HG03139 (cell line): ENCODE data around the gene CLIC2.
"Not testable (repeated sequence)": the region's sequence is repeated elsewhere in the genome, so short reads cannot be mapped to it uniquely, and the experiment has no call there.

Source experiments
- ATAC-seq: cut with Tn5 transposase; IDR thresholded peaks from one replicate; pipeline ENCODE4 v1.9.1; 2021; ENCODE audit not compliant: unreplicated experiment

Gene CLIC2

GRCh38 chrX:155334486-155335336 is at the start of gene CLIC2:
CLIC2 (minus strand) TSS chrX:155334614; CDS start chrX:155334427, 187 bp downstream.
- no peak for ATAC-seq

GRCh38 chrX:155382529-155382967 is 48.1 kb upstream of the CLIC2 start:
- ATAC-seq: peak; percentile 44

DNA sequence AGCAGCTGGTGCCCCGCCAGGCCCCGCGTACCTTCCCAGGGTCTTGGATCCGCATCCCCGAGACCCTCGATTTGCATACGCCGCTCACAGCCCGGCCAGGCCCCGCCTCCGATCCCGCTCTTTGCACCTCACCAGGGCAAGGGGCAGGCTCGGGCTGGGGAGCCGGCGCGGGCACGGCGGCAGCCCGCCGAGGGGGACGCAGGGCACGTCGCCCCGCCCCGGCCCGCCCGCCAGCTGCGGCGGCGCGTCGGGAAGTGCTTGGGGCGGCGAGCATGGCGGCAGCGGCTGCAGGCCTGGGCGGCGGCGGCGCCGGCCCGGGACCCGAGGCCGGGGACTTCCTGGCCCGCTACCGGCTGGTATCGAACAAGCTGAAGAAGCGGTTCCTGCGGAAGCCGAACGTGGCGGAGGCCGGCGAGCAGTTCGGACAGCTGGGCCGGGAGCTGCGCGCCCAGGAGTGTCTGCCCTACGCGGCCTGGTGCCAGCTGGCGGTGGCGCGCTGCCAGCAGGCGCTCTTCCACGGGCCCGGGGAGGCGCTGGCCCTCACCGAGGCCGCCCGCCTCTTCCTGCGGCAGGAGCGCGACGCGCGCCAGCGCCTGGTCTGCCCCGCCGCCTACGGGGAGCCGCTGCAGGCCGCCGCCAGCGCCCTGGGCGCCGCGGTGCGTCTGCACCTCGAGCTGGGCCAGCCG is 47.6 kb upstream of the CLIC2 start, which contains the start of gene F8A2:
TSS of gene F8A2 (plus strand) at position 253 of the 686 bp plus-strand sequence. CDS start at position 273, 20 bp downstream.
- ATAC-seq: peak; percentile 75

DNA sequence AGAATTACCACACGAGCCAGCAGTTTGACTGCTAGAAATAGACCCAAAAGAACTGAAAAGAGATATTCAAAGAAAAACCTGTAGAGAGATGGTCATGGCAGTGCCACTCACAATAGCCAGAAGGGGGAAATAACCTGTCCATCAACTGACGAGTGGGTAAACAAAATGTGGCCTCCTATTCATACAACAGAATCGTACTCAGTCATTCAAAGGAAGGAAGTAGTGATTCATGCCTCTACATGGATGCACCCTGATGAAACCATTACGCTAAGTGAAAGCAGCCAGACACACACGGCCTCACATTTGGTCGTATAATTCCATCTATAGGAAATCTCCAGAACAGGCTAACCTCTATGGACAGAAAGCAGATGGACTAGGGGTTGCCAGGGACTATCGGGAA is 45.4 kb upstream of the CLIC2 start:
- ATAC-seq: not testable (repeated sequence)

DNA sequence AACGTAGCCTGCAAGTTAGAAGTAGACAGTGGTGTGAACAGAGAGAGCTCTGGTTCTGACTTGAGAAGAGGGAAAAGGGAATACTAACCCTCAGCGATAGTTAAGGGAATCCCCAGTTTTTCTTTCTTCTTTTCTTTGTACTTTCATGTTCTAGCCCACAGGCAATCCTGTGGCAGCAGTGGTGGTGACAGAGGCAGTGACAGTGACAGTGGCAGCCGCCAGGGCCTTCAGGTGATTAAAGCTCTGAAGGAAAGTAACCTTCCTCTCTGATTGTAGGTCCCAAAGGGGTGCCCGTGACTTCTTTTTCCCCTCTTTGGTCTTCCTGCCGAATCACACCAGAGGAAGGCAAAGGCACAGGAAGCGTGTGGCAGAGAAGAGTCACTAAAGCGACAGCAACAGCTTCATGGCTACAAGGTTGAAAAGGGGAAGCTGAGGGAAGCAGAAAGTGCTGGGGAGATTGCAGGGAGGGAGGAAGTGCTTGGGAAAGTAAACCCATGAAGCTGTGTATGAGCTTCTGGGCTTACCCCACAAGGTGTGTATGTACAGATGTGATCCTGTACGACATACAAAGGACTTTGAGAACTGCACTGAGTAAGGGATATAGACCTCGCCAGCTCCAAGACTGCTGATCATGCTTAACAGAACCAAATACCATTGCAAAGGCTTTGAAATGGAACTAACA is 39.5 kb upstream of the CLIC2 start:
- peak; percentile 79 for ATAC-seq

DNA sequence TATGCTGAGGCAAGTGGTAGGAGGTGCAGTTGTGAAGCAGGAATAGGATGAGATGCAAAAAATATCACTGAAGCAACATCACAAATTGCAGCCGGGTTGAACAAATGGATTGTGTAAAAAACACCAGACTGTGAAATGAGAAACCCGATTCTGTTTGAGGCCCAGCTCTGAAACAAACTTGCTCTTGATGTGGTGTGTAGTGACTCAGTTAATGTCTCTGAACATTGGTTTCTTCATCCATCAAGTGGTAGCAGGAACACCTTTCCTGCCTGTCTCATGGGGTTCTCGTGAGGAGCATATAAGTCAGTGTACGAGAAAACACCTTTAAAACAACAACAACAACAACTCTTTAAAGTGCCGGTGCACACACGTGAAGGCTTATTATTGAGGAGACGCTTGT is 29.3 kb upstream of the CLIC2 start:
- ATAC-seq: not testable (repeated sequence)

DNA sequence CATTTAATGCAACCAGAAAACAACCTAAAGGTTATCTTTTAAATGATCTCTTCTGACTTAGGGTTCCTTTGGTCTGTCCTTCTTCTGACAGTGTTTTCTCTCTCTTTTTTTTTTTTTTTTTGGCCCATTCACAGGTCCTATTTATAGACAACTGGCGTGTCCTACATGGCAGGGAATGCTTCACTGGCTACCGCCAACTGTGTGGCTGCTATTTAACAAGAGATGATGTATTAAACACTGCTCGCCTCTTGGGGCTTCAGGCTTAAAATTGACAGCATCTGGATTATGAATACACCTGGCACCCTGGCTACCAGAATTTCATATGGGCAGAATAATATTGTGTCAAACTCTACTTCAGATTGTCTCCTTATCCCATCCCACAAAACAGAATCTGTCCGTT is 15.0 kb upstream of the CLIC2 start:
- ATAC-seq: not testable (repeated sequence)

DNA sequence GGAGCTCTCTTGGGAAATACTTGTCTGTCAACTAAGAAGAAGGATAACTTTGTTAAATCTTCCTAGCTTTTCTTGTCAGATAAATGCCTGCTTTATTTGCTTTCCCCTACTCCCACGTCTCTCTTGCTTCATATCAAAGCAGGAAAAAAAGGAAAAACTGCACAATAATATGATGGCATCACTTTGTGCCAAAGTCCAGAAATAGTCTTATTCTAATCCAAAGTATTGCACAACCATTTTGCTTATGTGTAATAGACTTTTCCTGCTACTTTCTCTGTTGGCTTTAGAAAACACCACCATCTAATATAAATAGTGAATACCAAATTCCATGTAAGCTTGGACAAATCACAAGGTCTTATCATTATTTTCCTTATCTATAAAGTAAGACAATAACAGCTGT is 11.3 kb upstream of the CLIC2 start:
- ATAC-seq: not testable (repeated sequence)

GRCh38 chrX:155335337-155335712 is 911 bp upstream of the CLIC2 start:
- ATAC-seq: not testable (repeated sequence)

DNA sequence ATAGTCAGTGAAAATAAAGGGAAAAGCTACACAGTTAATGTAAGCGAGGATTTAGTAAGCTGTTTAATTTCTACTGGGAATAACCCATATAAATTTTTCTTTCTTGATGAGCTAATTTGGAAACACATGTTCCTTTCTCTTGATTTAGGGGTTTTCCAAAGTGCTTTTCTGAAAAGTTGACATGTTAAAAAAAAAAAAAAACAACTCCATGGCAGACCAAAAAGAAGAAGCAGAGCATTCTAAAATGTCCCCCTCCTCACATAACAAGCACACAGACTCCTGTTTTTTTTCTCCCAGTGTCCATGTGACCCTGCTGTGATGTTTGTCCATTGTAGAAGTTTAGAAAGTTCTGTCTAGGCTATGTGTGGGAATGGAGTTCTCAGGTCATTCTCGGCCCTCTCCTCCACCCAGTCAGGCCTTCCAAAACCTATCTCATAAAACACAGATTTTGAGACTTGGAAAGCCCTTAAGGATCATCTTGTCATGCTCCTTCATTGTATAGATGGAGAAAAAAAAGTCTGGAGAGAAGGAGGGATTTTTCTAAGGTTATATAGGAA is 792 bp downstream of the CLIC2 start:
- ATAC-seq: no peak

DNA sequence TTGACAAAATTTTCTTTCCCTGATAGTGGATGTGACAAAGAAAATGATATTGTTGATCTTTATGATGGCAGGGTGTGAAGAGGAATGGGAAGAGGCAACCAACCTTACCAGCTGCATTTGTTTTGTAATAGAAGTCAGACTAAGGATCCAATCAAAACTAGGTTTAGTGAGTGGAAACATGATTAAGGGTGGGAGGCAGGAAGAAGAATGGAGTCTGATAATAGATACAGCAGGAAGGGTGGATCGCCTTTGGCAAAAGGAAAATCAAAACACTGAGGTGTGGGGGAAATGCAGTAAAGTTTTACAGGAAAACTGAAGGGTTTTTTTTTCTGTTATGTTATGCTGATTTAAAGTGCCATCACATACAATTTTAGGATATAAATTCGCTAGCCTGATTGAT is 3.4 kb downstream of the CLIC2 start:
- ATAC-seq: no peak

DNA sequence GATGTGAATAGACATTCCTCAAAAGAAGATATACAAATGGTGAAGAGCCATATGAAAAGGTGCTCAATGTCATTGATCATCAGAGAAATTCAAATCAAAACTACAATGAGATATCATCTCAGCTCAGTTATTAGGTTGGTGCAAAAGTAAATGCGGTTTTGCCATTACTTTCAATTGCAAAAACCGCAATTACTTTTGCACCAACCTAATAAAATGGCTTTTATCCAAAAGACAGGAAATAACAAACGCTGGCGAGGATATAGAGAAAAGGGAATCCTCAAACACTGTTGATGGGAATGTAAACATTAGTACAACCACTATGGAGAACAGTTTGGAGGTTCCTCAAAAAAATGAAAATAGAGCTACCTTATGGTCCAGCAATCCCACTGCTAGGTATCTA is 5.1 kb downstream of the CLIC2 start:
- no peak for ATAC-seq

DNA sequence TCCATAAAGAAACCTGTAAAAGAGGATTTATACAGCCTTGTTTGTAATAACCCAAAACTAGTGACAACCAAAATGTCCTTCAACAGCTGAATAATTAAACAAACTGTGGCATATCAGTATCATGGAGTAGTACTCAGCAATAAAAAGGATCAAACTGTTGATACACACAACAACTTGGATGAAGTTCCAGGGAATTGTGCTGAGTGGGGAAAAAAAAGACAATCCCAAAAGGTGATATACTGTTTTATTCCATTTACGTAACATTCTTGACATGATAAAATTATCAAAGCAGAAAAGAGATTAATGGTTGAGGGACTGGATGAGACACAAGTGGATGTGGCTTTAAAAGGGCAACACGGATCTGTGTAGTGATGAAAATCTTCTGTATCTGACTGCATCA is 7.8 kb downstream of the CLIC2 start:
- no peak for ATAC-seq

DNA sequence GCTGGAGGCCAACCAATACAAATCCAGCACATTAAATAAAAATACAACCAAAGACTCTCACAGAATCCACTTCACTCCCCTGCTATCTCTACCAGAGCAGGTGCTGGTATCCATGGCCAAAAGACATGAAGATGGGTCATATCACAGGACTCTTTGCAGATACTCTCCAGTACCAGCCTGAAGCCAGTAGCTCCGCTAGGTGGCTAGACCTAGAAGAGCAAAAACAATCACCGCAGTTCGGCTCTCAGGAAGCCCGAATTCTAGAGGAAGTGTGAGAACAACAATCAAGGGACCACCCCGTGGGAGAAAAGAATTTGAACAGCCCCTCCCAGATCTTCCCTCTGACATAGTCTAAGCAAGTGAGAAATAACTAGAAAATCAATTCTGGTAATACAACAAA is 20.2 kb downstream of the CLIC2 start:
- no peak for ATAC-seq

DNA sequence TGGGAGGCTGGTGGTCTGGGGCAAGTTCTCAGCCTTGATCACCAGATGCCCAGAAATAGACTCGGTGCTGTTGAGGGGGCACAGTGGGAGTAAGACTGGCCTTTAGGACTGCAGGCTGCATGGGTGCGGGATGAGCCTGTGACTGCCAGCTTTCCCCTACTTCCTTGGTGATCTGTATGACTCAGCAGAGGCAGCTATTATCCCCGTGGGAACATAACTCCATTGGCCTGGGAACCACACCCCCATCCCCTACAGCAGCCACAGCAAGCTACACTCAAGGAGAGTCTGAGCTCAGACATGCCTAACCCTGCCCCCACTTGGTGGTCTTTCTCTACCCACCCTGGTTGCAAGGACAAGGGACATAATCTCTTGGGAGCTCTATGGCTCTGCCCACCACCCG is 20.6 kb downstream of the CLIC2 start:
- no peak for ATAC-seq

- ATAC-seq: no peak
Observed at GRCh38 chrX:155293771-155294170, 40.6 kb downstream of the CLIC2 start.

DNA sequence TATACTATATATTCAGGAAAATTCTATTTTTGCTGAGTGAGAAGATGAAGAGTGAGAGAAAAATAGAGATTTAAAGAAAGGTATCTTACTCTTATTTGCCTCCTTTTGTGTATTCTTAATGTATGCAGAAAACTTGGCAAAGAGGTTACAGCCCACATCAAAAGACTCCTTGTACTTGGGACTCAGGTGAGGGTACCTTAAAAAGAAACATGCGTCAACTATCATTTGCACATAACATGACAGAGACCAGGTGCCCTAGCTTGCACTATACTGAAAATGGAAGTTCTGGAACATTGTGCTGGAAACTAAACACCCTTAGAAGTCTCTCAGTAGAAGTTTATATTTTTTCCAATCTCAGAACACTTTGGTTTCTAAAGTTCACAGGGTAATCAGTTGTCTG is 54.5 kb downstream of the CLIC2 start:
- ATAC-seq: no peak

GRCh38 chrX:155270969-155271368 is 63.4 kb downstream of the CLIC2 start:
- ATAC-seq: no peak

DNA sequence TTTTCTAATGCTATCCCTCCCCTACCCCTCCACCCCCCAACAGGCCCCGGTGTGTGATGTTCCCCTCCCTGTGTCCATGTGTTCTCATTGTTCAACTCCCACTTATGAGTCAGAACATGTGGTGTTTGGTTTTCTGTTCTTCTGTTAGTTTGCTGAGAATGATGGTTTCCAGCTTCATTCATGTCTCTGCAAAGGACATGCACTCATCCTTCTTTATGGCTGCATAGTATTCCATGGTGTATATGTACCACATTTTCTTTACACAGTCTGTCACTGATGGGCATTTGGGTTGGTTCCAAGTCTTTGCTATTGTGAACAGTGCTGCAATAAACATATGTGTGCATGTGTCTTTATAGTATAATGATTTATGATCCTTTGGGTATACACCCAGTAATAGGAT is 66.4 kb downstream of the CLIC2 start:
- ATAC-seq: not testable (repeated sequence)

DNA sequence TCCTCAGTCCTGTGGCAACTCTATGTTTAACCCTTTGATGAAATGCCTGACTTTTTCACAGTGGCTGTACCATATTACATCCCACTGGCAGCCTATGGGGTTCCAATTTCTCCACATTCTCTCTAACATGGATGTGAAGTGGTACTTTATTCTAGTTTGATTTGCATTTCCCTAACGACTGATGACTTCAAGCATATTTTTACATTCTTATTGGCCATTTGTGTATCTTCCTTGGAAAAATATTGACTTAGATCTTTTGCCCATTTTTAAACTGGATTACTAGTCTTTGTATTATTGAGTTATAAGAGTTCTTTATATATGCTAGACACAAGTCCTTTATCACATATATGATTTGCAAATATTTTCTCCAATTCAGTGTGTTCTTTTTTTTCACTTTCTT is 68.0 kb downstream of the CLIC2 start:
- ATAC-seq: no peak
